ENCODE results near the gene SYCE3.

Gene SYCE3

DNA sequence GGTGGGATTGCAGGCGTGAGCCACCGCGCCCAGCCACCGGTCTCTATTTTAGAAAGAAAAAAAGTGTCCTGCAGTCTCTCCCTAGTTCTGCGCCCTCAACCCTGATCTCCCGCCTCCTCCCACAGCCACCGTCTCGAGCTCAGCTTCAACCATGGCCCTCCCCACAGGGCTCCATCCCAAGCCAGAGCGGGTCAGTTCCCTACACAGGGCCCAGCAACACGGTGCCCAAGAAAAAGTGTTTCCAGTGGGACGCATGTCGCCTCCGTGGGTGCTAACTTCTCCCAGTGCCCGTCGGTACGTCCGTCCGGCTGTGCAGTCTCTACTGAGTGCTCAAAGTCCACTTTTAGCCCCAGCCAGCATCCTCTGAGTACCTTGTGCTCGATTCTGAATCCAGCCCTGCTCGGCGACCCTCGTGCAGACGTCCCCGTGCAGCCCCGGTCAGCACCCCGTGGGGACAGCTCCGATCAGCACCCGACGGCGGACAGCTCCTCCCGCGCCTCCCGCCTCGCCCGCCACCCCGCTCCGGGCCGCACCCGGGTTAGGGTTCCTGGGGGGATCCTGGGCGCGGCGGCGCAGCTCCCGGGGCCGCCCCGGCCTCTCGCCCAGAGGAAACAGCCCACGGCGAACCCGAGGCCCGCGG, 37.2 kb upstream of the SYCE3 start:
- DNase-seq (ENCODE audit: low read depth) = peak; percentile 35
- TF ChIP-seq, protein P1, sequence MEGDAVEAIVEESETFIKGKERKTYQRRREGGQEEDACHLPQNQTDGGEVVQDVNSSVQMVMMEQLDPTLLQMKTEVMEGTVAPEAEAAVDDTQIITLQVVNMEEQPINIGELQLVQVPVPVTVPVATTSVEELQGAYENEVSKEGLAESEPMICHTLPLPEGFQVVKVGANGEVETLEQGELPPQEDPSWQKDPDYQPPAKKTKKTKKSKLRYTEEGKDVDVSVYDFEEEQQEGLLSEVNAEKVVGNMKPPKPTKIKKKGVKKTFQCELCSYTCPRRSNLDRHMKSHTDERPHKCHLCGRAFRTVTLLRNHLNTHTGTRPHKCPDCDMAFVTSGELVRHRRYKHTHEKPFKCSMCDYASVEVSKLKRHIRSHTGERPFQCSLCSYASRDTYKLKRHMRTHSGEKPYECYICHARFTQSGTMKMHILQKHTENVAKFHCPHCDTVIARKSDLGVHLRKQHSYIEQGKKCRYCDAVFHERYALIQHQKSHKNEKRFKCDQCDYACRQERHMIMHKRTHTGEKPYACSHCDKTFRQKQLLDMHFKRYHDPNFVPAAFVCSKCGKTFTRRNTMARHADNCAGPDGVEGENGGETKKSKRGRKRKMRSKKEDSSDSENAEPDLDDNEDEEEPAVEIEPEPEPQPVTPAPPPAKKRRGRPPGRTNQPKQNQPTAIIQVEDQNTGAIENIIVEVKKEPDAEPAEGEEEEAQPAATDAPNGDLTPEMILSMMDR (IDR thresholded peaks at IDR 0.05; ENCODE audit: low read length, missing control alignments) = no peak
- H3K4me3 ChIP-seq (replicated peaks; ENCODE audit: low read depth, low read length) = no peak overlapping the region

DNA sequence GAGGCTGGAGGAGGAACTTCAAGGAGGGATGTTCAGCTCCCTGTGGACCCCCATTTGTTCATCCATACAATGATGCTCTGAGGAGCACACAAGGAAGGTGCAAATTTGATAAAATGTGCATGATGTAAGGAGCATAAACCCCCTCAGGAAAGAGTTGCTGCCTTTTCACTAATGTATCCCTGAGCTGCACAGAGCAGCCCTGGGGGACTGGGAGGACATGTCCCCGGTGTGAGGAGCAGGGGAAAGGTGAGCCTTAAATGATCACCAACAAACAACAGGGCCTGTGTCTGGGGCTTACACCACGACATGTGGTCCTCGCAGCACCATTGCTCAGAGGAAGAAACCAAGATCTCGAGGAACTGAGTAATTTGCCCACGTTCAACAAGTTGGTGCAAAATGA, 34.4 kb upstream of the SYCE3 start:
- TF ChIP-seq, protein P1 (IDR thresholded peaks at IDR 0.05; ENCODE audit: low read length, missing control alignments) = no peak
- no peak overlapping the region for H3K4me3 ChIP-seq (replicated peaks; ENCODE audit: low read depth, low read length)
- DNase-seq (ENCODE audit: low read depth) = no peak

DNA sequence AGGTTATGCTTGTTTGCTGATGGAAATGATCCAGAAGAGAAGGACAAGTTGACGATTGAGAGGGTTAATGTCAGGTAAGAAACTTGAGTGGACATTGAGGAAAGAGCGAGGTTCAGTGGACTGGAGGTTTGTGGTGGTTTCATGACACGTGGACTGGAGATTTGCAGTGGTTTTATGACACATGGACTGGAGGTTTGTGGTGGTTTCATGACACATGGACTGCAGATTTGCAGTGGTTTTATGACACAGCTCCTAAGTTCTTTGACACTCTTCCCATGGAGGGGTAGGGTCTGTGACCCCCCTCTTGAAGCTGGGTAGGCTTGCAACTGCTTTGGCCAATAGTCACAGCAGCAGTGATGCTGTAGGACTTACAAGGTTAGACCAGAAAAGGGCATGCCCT, 32.5 kb upstream of the SYCE3 start:
- no peak overlapping the region for H3K4me3 ChIP-seq (replicated peaks; ENCODE audit: low read depth, low read length)
- TF ChIP-seq, protein P1 (IDR thresholded peaks at IDR 0.05; ENCODE audit: low read length, missing control alignments) = no peak
- no peak for DNase-seq (ENCODE audit: low read depth)

DNA sequence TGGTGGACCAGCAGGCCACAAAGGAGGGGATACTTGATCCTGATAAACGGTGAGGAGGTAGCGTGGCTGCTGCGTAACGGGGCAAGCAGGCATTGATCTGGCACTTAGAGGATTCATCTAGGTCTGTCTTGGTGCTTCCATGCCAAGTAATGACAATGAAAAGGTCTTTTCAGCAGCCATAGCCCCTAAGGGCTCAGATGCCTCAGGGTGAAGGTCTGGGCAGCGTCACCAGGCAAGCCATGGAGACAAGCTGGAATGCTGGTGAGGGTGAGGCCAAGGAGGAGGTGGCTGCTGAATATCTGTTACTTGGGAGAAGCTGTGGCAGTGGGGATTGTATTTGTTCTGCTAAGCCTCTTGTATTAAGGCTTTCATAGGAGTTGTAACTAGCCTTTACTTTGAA, 24.7 kb upstream of the SYCE3 start:
- H3K4me3 ChIP-seq (replicated peaks; ENCODE audit: low read depth, low read length) = no peak overlapping the region
- no peak for DNase-seq (ENCODE audit: low read depth)
- TF ChIP-seq, protein P1 (IDR thresholded peaks at IDR 0.05; ENCODE audit: low read length, missing control alignments) = no peak

DNA sequence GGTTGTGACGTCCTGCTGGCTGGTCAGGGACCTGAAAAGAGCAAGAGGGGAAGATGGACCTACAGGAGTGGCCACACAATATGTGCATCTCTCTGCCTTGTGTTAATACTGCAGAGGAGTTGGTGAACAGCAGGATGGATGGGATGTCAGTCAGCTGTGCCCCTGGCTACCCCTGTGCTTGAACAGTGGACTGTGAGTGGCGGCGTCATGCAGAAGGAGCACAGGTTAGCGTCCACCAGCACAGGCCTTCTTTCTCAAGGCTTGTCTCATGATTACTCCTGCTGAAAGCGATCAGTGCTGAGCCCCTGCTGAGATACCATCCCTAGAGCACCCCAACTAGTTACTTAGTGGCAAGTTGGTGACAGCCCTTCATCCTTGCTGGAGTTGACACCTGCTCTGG, 23.7 kb upstream of the SYCE3 start:
- TF ChIP-seq, protein P1 (IDR thresholded peaks at IDR 0.05; ENCODE audit: low read length, missing control alignments) = no peak
- no peak overlapping the region for H3K4me3 ChIP-seq (replicated peaks; ENCODE audit: low read depth, low read length)
- no peak for DNase-seq (ENCODE audit: low read depth)

DNA sequence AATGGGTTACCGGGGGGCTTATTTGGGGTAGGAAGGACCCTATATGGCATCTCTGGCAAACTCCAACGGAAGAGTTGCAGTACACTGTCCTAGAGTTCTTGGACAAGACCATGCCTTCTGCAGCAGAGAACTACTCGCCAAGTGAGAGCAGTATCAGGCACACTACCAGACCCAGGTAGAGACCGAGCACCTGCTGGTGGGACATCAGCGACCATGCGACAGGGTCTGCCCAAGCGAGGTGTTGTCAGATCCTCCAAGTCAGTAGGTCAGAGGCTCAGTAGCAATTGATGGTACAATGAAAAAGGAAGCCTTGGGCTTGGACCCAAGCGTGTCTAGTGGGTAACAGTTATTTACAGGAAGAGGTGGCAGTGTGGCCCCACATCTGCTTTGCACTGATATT, 23.1 kb upstream of the SYCE3 start:
- H3K4me3 ChIP-seq (replicated peaks; ENCODE audit: low read depth, low read length) = no peak overlapping the region
- TF ChIP-seq, protein P1 (IDR thresholded peaks at IDR 0.05; ENCODE audit: low read length, missing control alignments) = no peak
- no peak for DNase-seq (ENCODE audit: low read depth)

DNA sequence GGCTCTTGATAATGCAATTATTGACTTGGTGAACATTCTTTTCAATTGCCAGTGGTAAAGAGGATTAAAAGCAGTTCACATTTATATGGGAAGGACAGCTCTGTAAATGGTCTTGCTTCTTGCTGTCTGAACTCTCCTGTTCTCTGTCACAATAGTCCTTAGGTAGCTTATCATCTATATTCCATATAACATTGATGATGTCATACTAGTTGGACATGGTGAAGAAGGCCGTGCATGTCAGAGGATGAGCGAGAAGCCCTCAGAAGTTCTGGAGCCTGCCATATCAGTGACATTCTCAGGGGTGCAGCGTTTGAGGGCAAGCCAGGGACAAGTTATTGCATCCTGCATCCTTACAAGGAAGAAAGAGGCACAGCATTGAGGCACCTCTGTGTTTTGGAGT, 22.5 kb upstream of the SYCE3 start:
- H3K4me3 ChIP-seq (replicated peaks; ENCODE audit: low read depth, low read length) = no peak overlapping the region
- TF ChIP-seq, protein P1 (IDR thresholded peaks at IDR 0.05; ENCODE audit: low read length, missing control alignments) = no peak
- DNase-seq (ENCODE audit: low read depth) = no peak

Data from fibroblast of pulmonary artery (primary cell).